Fibroblast of mammary gland (primary cell): ENCODE results near the gene CAPRIN1.

Source experiments
- DNase-seq: peaks from one replicate; pipeline ENCODE4 v3.0.0-alpha.2; 2010; ENCODE audit warnings: low read depth
- H3K4me3 ChIP-seq: 2 replicates; pipeline ENCODE4 v1.5.1; 2011; ENCODE audit warnings: low read depth, mild to moderate bottlenecking, low read length, moderate library complexity; ENCODE audit not compliant: control insufficient read depth
- TF ChIP-seq, protein P1 (sequence below): conservative IDR thresholded peaks from 2 replicates; pipeline ENCODE4 v1.5.1; 2011; ENCODE audit warnings: low read depth, low read length, inconsistent platforms; ENCODE audit not compliant: control insufficient read depth, insufficient read depth

Gene CAPRIN1

GRCh38 chr11:34033399-34033798 lies 18.1 kb upstream of the CAPRIN1 start:
- no peak for DNase-seq
- TF ChIP-seq, protein P1, sequence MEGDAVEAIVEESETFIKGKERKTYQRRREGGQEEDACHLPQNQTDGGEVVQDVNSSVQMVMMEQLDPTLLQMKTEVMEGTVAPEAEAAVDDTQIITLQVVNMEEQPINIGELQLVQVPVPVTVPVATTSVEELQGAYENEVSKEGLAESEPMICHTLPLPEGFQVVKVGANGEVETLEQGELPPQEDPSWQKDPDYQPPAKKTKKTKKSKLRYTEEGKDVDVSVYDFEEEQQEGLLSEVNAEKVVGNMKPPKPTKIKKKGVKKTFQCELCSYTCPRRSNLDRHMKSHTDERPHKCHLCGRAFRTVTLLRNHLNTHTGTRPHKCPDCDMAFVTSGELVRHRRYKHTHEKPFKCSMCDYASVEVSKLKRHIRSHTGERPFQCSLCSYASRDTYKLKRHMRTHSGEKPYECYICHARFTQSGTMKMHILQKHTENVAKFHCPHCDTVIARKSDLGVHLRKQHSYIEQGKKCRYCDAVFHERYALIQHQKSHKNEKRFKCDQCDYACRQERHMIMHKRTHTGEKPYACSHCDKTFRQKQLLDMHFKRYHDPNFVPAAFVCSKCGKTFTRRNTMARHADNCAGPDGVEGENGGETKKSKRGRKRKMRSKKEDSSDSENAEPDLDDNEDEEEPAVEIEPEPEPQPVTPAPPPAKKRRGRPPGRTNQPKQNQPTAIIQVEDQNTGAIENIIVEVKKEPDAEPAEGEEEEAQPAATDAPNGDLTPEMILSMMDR, result no peak
- H3K4me3 ChIP-seq, result no peak overlapping the region

- no peak for DNase-seq
- TF ChIP-seq, protein P1, result no peak
- H3K4me3 ChIP-seq, result no peak overlapping the region
These were observed 17.5 kb upstream of the CAPRIN1 start for GRCh38 chr11:34034053-34034452.

DNA sequence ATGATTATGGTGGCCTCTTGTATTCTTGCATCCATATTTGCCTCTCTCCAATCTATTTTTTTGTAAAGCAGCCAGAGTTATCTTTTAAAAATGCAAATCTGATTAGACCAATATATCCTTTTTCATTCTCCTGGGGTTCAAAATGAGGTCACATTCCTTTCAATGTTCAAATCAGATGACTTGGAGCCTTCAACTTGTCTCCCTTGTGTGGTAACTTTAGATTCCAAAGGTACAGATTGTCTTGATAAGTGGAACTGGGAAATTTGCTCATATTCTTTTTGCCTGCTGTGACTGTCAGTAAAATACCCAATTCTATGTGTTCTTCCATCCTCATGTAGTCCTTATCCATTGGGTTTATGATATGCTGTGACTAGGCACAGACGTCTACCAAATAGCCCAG lies 15.1 kb upstream of the CAPRIN1 start:
- TF ChIP-seq, protein P1, result no peak
- no peak for DNase-seq
- no peak overlapping the region for H3K4me3 ChIP-seq

DNA sequence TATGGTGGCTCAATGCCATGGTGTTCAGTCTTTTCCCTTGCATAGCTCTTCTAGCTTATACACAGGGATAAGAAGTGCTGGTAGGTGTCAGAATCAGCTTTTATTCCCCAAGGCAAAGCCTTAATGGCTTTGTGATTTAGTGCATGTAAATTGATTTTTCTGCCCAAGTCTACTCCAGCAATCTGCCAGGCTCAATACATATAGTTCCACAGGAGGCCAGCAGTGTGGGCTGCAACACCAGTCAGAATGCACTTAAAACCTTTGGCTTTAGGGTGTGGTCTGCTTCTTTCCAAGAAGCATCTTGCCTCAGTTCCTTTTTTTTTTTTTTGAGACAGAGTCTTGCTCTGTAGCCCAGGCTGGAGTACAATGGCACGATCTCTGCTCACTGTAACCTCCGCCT lies 14.5 kb upstream of the CAPRIN1 start:
- DNase-seq, result no peak
- TF ChIP-seq, protein P1, result no peak
- H3K4me3 ChIP-seq, result no peak overlapping the region

- no peak for DNase-seq
- no peak overlapping the region for H3K4me3 ChIP-seq
- TF ChIP-seq, protein P1, result no peak
These were observed 11.0 kb upstream of the CAPRIN1 start for GRCh38 chr11:34040571-34040970.

DNA sequence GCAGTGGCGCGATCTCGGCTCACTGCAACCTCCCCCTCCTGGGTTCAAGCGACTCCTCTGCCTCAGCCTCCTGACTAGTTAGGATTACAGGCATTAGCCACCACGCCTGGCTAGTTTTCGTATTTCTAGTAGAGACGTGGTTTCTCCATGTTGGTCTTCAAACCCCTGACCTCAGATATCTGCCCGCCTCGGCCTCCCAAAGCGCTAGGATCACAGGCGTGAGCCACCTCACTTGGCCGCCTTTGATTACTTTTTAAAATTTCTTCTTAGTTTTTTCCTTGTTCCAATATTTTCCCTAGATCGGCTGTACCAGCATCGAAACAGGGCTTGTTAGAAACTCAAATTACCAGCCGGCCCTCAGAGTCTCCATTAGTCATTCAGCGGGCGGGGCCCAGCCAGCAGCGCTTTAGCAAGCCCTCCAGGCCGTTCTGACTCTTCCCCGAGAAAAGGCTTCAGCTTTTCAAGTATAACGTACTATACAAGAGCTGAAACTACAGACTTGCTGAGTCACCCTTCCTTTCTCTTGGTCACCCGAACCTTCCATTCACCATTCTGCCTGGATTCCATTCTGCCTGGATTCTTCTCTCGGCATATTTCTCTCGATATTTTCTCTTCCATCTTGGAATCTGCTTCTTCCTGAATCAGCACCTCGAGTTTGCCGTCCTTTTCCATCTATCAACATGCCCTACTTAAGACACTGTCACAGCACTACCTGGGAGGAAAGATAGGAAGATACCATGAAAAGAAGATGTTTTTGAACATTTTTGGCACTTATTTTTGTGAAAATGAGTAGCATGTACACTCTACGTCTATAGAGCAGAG lies 6.7 kb upstream of the CAPRIN1 start:
- TF ChIP-seq, protein P1, result no peak
- peak overlapping the region; percentile 29 for H3K4me3 ChIP-seq
- peak; percentile 93 for DNase-seq
